NCI-H187 treated with DMSO at 0.1 percent for 48 hours (cell line): ENCODE measurements around the gene GPR6.

Source experiments
- DNase-seq: peaks from one replicate; lab custom pipeline; 2025; lab: John Stamatoyannopoulos, UW

The GPR6 gene, protein sequence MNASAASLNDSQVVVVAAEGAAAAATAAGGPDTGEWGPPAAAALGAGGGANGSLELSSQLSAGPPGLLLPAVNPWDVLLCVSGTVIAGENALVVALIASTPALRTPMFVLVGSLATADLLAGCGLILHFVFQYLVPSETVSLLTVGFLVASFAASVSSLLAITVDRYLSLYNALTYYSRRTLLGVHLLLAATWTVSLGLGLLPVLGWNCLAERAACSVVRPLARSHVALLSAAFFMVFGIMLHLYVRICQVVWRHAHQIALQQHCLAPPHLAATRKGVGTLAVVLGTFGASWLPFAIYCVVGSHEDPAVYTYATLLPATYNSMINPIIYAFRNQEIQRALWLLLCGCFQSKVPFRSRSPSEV

GRCh38 chr6:109978174-109979032, at the start of gene GPR6:
TSS of gene GPR6 (plus strand) at chr6:109978311. CDS start at chr6:109979113, 802 bp downstream.
- DNase-seq: peak; percentile 25

GRCh38 chr6:109934293-109934692, 43.8 kb upstream of the GPR6 start:
- DNase-seq: no peak

DNA sequence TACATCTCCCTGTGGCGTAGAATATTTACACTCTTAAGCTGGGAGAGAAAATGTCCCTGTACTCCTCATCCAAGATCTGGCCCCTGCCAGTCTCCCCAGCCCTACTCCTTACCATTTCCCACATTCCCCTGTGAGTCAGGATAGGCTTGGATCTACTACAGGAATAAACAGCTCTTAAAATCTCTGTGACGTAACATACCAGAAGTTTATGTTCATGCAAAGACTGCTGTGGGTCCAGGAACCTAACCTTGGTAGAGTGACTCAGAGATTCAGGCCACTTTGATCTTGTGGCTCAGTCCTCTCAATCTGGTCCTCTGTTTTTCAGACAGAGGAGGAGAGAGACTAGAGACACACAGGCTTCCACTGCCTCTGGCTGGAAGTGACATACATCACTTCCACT, 38.5 kb upstream of the GPR6 start:
- DNase-seq: no peak

- no peak for DNase-seq
Measured at GRCh38 chr6:109944448-109944847, 33.7 kb upstream of the GPR6 start.

DNA sequence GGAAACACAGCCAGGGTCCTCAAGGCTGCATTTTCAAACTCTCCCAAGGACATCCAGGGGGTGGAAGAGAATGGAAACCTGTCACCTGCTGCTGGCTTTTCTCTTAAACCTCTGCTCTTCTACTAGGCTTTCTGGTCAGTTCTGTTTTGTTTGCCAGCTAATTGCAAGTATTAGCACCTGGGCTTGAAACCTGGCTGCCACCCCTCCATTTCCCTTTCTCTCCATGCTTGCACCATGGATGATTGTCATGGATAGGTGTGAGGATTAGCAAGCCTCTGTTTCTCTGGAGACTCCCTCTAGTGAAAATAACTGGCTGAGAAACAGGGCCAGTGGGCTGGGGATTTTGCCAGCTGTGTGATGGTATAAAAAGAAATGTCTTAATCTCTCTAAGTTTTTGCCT, 33.0 kb upstream of the GPR6 start:
- DNase-seq: no peak

GRCh38 chr6:109946979-109947378, 31.1 kb upstream of the GPR6 start:
- DNase-seq: no peak

DNA sequence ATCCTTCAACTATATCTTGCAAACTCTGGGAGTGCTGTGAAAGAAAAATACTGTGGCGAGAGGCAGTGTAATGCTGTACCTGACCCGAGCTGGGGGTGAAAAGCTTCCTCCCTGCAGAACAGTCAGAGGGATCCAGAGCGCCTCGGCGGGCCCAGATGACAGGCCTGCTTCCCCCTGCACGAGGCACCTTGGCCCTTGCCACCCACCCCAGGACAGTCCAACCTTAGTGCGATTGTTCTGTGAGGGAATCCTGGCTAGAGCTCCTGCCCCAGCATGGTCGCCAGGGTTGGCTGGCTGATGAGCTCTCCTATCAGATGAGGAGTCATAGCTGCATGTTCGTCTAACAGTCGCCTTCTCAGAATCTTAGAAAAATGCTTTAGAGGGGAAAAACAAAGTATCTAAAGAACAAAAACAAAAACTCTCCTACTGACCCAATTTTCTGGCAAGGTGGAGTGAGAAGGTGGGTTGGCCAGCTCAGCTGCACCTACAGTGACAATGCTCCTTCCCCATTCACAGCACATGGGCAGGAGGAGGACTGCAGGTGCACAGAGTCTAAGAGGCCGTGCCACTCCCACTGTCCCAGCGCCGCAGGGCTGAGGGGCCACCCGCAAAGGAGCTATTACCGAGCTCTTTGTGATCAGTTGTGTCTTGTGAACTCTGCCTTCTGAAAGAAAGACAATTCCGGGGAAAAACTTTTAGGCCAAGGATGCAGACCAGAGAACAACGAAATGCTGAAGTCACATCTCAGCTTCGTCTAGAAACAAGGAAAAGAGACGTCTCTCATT, 28.6 kb upstream of the GPR6 start:
- no peak for DNase-seq

- no peak for DNase-seq
Measured at GRCh38 chr6:109955491-109955890, 22.6 kb upstream of the GPR6 start.

DNA sequence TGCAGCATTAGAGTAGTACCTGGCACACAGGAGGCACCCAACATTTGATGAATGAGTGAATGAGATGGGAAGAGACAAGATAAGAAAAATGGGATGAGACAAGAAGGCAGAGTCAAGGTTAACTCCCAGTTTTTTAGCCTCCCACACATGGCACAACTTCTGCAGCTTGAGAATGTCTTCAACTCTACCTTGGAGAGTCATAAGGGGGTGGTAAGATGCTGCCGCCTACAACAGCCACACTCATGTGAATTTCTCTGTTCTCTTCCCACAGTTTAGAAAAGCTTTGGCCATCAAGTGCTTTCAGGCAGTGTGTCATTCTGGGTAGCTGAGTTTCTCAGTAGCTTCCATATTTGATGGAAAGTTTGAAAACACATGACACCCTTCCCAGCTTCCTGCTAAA, 19.5 kb upstream of the GPR6 start:
- no peak for DNase-seq

DNA sequence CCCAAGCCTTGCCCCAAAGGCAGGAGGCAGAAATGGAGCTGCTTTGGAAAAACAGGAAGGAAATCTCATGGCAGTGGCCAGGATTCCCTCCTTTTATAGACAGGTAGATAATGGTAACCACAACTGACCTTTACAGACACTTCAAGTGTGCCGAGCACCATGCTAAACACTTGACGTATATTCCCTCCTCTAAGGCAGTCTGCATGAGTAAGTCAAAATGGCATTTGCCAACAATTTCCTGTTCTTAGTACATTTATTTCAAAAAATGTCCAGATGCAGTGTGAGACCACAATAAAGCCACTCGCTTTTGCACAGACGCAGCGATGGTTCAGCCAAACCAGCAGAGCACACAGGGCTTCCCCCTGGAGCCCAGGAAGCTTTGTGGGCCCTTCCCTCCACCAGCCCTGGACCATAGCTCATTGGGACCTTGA, 16.5 kb upstream of the GPR6 start:
- no peak for DNase-seq

- no peak for DNase-seq
Measured at GRCh38 chr6:109962271-109962670, 15.8 kb upstream of the GPR6 start.

GRCh38 chr6:109963598-109964170, 14.4 kb upstream of the GPR6 start:
- DNase-seq: no peak

- DNase-seq: no peak
Measured at GRCh38 chr6:109964949-109965348, 13.2 kb upstream of the GPR6 start.

- no peak for DNase-seq
Measured at GRCh38 chr6:109966299-109966698, 11.8 kb upstream of the GPR6 start.

GRCh38 chr6:109977791-109978173, 329 bp upstream of the GPR6 start:
- DNase-seq: no peak

- DNase-seq: no peak
Measured at GRCh38 chr6:109979033-109979921, 1.2 kb downstream of the GPR6 start.

- DNase-seq: no peak
Measured at GRCh38 chr6:109984410-109984809, 6.3 kb downstream of the GPR6 start.

DNA sequence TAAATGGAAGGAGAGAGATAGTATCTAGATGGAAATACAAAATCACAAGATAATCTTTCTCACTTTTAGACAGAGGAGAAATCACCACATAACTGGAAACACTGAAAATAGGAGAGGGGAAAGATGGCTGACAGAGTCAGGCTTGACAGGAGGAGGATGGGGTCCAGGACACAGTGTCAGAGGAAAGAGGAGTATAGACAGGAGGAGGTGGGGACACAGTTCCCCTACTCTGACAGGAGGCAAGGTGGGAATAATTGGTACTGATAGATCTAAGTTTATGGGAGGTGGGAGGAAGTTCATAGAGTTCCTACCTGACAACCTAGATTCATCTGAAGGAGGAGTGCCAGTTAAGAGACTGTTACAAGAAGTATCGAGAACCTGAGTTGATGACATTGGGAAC, 9.1 kb downstream of the GPR6 start:
- DNase-seq: no peak

- no peak for DNase-seq
Measured at GRCh38 chr6:109991201-109992101, 13.3 kb downstream of the GPR6 start.
